ENCODE results near the gene NOS1AP.
"Not testable (repeated sequence)": the region's sequence is repeated elsewhere in the genome, so short reads cannot be mapped to it uniquely, and the experiment has no call there.

NOS1AP gene

GRCh38 chr1:162151900-162152829 lies 82.7 kb downstream of the NOS1AP start:
- DNase-seq (ENCODE audit: low spot score in 2 of 2) (no peak), ATAC-seq (peak; percentile 62)
- peaks cover 3% of the 10 kb centered on the region for H3K9me3 Mint-ChIP-seq
- H3K36me3 Mint-ChIP-seq, result no peaks in the 10 kb centered on the region
- no peak overlapping the region for H3K4me3 Mint-ChIP-seq
- H3K27ac Mint-ChIP-seq, result no peak overlapping the region
- H3K4me1 Mint-ChIP-seq, result no peaks in the 10 kb centered on the region

- Mint-ChIP-seq H3K36me3 (no peaks in the 10 kb centered on the region), H3K9me3 (peaks cover 3% of the 10 kb centered on the region), H3K27ac (no peak overlapping the region), H3K4me3 (no peak overlapping the region), H3K4me1 (no peaks in the 10 kb centered on the region)
- DNase-seq (ENCODE audit: low spot score in 2 of 2) (no peak), ATAC-seq (no peak)
Measured at GRCh38 chr1:162153374-162153773, 83.9 kb downstream of the NOS1AP start.

GRCh38 chr1:162157469-162157868 lies 88.0 kb downstream of the NOS1AP start:
- ATAC-seq (no peak), DNase-seq (ENCODE audit: low spot score in 2 of 2) (no peak)
- Mint-ChIP-seq H3K4me3 (no peak overlapping the region), H3K9me3 (no peaks in the 10 kb centered on the region), H3K4me1 (no peaks in the 10 kb centered on the region), H3K27ac (no peak overlapping the region), H3K36me3 (no peaks in the 10 kb centered on the region)

- no peak for DNase-seq (ENCODE audit: low spot score in 2 of 2)
- no peak for ATAC-seq
- Mint-ChIP-seq H3K9me3 (no peaks in the 10 kb centered on the region), H3K4me1 (no peaks in the 10 kb centered on the region), H3K4me3 (no peak overlapping the region), H3K36me3 (no peaks in the 10 kb centered on the region), H3K27ac (no peak overlapping the region)
Measured at GRCh38 chr1:162158624-162159271, 89.3 kb downstream of the NOS1AP start.

DNA sequence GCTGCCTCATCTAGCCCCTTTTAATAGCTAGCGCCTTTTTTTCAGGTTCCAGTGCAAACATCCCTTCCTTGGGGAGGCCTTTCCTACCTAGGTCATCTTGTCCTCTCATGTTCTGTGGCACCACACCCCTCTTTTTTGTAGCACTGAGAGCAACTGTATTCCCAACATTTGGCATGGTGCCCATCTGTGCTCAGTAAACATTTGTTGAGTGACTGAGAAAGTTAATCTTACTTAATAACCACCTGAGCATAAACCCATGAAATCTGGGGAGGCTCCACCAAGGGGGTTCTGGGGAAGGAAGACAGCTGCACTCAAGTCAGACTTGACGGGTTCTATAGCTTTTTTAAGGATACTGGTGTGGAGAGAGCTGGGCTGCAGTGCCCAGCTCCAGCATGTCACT lies 90.0 kb downstream of the NOS1AP start:
- DNase-seq (ENCODE audit: low spot score in 2 of 2) (no peak), ATAC-seq (no peak)
- Mint-ChIP-seq H3K36me3 (no peaks in the 10 kb centered on the region), H3K27ac (no peak overlapping the region), H3K4me3 (no peak overlapping the region), H3K4me1 (no peaks in the 10 kb centered on the region), H3K9me3 (no peaks in the 10 kb centered on the region)

GRCh38 chr1:162161916-162162550 lies 92.5 kb downstream of the NOS1AP start:
- Mint-ChIP-seq H3K4me1 (no peaks in the 10 kb centered on the region), H3K4me3 (no peak overlapping the region), H3K27ac (no peak overlapping the region), H3K9me3 (no peaks in the 10 kb centered on the region), H3K36me3 (no peaks in the 10 kb centered on the region)
- DNase-seq (ENCODE audit: low spot score in 2 of 2) (no peak), ATAC-seq (no peak)

DNA sequence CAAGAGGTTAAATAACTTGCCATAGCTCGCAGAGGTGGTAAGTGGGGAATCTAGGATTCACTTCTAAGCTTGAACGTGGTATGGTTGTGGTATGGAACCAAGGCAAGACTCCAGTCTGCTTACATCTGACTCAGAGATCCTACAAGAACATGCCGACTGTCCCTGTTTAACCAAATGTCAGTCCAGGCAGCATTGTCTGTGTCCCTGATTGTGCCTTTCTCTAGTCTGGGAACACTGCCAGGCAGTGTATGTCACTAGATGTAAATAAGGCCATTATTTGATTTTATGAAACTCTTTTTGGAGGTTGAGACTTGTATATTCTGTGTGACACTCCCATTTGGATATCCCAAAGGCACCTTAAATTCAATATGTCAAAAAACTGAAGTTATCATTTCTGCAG lies 96.0 kb downstream of the NOS1AP start:
- no peaks in the 10 kb centered on the region for H3K4me1 Mint-ChIP-seq
- no peak overlapping the region for H3K27ac Mint-ChIP-seq
- DNase-seq (ENCODE audit: low spot score in 2 of 2), result no peak
- H3K4me3 Mint-ChIP-seq, result no peak overlapping the region
- ATAC-seq, result no peak
- H3K9me3 Mint-ChIP-seq, result no peaks in the 10 kb centered on the region
- no peaks in the 10 kb centered on the region for H3K36me3 Mint-ChIP-seq

GRCh38 chr1:162166917-162167615 lies 97.6 kb downstream of the NOS1AP start:
- no peaks in the 10 kb centered on the region for H3K36me3 Mint-ChIP-seq
- H3K4me1 Mint-ChIP-seq, result no peaks in the 10 kb centered on the region
- H3K27ac Mint-ChIP-seq, result no peak overlapping the region
- ATAC-seq (no peak), DNase-seq (ENCODE audit: low spot score in 2 of 2) (no peak)
- no peak overlapping the region for H3K4me3 Mint-ChIP-seq
- H3K9me3 Mint-ChIP-seq, result no peaks in the 10 kb centered on the region

GRCh38 chr1:162168261-162168660 lies 98.8 kb downstream of the NOS1AP start:
- no peak for ATAC-seq
- no peak overlapping the region for H3K27ac Mint-ChIP-seq
- no peaks in the 10 kb centered on the region for H3K4me1 Mint-ChIP-seq
- H3K36me3 Mint-ChIP-seq, result no peaks in the 10 kb centered on the region
- H3K9me3 Mint-ChIP-seq, result no peaks in the 10 kb centered on the region
- no peak overlapping the region for H3K4me3 Mint-ChIP-seq
- no peak for DNase-seq (ENCODE audit: low spot score in 2 of 2)

- no peak for DNase-seq (ENCODE audit: low spot score in 2 of 2)
- Mint-ChIP-seq H3K4me1 (no peaks in the 10 kb centered on the region), H3K27ac (no peak overlapping the region), H3K4me3 (no peak overlapping the region), H3K9me3 (no peaks in the 10 kb centered on the region), H3K36me3 (no peaks in the 10 kb centered on the region)
- ATAC-seq, result no peak
Measured at GRCh38 chr1:162169031-162169790, 99.7 kb downstream of the NOS1AP start.

GRCh38 chr1:162171111-162171510 lies 101.6 kb downstream of the NOS1AP start:
- no peaks in the 10 kb centered on the region for H3K36me3 Mint-ChIP-seq
- no peak for DNase-seq (ENCODE audit: low spot score in 2 of 2)
- H3K4me1 Mint-ChIP-seq, result no peaks in the 10 kb centered on the region
- no peaks in the 10 kb centered on the region for H3K9me3 Mint-ChIP-seq
- H3K27ac Mint-ChIP-seq, result no peak overlapping the region
- ATAC-seq, result peak; percentile 24
- no peak overlapping the region for H3K4me3 Mint-ChIP-seq

DNA sequence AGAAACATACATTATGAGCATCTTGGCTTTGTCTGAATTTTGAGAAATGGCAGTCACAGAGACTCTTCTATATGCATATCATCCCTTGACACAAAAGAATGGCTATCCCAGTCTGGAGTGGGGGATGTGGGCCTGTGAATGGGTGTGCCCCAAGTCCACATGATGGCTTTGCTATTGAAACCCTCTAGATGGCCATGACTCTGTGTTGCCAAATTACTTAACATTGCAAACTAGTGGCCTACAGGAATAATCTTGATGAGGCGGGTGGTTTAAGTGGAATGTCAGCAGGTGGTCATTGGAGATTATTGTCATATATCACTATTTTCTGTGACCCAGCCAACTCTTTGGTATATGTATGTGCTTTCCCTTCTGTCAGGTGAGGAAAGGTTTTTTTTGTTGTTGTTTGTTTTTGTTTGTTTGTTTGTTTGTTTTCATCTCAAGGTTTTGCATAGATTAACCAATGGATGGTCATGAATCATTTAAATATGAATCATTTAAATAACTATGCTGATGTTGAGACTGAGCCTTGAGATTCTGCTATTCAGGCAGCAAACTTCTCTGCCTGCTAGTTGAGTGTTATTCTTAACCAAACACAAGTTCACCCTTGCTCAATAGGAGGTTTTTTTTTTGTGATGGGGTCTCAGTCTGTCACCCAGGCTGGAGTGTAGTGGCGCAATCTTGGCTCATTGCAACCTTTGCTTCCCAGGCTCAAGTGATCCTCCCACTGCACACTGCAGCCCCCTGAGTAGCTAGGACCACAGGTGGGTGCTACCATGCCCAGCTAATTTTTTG lies 103.0 kb downstream of the NOS1AP start:
- H3K36me3 Mint-ChIP-seq, result no peaks in the 10 kb centered on the region

DNA sequence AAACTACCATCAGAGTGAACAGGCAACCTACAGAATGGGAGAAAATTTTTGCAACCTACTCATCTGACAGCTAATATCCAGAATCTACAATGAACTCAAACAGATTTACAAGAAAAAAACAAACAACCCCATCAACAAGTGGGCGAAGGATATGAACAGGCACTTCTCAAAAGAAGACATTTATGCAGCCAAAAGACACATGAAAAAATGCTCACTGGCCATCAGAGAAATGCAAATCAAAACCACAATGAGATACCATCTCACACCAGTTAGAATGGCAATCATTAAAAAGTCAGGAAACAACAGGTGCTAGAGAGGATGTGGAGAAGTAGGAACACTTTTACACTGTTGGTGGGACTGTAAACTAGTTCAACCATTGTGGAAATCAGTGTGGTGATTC lies 104.1 kb downstream of the NOS1AP start:
- H3K27ac Mint-ChIP-seq; DNase-seq (ENCODE audit: low spot score in 2 of 2); H3K4me3 Mint-ChIP-seq; H3K36me3 Mint-ChIP-seq; H3K4me1 Mint-ChIP-seq; ATAC-seq; H3K9me3 Mint-ChIP-seq: not testable (repeated sequence)

More for the DNA sequence above, 103.0 kb downstream of the NOS1AP start:
- no peaks in the 10 kb centered on the region for H3K9me3 Mint-ChIP-seq
- no peak overlapping the region for H3K27ac Mint-ChIP-seq
- no peak for DNase-seq (ENCODE audit: low spot score in 2 of 2)
- no peak overlapping the region for H3K4me3 Mint-ChIP-seq
- H3K4me1 Mint-ChIP-seq, result no peaks in the 10 kb centered on the region
- ATAC-seq, result no peak

DNA sequence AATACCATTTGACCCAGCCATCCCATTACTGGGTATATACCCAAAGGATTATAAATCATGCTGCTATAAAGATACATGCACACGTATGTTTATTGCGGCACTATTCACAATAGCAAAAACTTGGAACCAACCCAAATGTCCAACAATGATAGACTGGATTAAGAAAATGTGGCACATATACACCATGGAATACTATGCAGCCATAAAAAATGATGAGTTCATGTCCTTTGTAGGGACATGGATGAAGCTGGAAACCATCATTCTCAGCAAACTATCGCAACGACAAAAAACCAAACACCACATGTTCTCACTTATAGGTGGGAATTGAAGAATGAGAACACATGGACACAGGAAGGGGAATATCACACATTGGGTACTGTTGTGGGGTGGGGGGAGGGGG lies 104.5 kb downstream of the NOS1AP start:
- DNase-seq (ENCODE audit: low spot score in 2 of 2); H3K4me3 Mint-ChIP-seq; H3K27ac Mint-ChIP-seq; H3K9me3 Mint-ChIP-seq; H3K4me1 Mint-ChIP-seq; ATAC-seq; H3K36me3 Mint-ChIP-seq: not testable (repeated sequence)

Measured in stimulated activated effector memory CD8-positive, alpha-beta T cell treated with anti-CD3 and anti-CD28 coated beads, Interleukin-12 subunit alpha, Interleukin-12 subunit beta, amount 100 ng/mL, for 72 hours (primary cell).